ENCODE data around the gene ADAMTSL2.

ADAMTSL2 gene

DNA sequence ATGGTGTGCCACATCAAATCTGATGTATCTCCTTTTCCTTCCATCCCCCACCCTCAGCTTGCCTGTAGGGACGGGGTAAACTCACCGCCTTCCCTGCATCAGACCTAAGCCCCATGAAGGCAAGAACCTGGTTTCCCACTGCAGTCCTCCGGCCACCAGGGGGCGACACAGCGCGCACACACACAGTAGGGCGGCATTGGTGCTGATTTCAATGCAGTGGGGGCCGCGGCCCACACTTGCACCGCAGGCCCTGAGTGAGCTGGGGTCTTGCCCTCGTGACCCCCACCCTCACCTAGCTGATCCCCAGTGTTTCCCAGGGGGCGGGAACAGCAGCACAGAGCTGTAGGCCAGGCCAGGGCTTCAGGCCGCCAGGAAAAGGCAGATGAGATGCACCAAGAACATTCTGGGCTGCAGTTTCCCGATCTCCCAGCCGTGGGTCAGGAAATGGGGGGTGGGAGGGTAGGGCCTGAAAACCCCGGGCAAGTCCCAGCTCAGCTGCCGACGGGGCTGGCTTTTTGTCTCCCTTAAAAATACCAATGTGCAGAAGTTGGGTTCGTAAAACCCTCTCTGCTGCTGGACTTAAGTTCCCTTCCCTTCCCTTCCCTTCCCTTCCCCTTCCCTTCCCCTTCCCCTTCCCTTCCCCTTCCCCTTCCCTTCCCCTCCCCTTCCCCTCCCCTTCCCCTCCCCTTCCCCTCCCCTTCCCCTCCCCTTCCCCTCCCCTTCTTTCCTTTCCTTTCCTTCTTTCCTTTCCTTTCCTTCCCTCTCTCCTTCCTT, 55.1 kb downstream of the ADAMTSL2 start:
- no peak for DNase-seq

- DNase-seq = no peak
These were observed 55.8 kb downstream of the ADAMTSL2 start for GRCh38 chr9:133590231-133590855.

DNA sequence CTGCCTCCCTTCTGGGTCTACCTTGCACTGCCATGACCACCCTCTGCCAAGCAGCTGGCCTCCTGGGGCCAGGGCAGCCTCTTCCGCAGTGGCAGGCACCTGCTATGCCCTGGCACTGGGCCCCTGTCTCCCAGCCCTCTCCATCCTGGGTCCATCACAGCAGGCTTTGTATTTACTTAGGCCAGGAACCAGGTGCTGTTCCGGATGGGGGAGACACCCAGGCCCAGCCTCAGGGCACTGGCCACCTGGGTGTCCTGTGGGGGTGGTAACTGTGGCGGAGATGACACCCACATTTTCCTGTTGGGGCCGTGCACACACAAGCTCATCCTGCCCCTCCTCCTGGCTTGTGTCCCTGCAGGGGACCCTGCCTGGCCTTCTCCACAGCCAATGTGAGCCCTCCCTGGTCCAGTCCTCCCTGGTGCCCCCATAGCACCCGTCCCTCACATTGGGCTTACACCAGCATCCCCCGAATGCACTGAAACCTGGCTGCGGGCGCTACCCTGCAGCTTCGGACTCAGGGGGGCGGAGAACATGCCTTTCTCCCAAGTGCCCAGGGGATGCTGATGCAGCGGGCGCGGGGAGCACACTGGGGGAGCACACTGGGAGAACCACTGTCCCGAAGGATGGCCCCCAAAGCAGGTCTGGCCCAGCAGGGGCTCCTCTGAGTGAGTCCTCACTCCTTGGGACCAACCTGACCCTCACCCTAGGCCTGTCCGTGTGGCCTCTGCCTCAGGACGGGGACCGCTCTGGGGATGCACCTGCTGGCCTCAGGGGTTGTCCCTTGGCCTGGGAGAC, 56.8 kb downstream of the ADAMTSL2 start:
- no peak for DNase-seq

DNA sequence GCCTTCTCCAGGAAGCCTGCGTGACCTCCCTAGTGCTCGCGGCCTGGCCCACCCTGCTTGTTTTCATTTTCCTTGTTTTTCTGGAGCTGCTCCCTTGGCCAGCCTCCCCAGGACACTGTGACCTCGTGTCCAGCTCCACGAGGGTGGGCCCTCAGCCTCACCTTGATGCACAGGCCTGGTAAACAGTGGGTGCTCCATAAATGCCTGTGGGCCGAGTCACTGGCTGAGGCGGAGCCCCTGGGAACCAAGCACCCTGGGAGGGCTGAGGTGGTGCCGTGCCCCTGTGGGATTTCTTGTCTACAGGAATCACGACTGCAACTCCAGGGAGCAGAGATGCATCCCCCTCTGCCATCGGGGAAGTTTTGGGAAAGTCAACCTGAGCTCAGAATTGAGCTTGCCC, 57.5 kb downstream of the ADAMTSL2 start:
- no peak for DNase-seq

- peak in 1 of 2 donors; percentile 15 for DNase-seq
These were observed 58.4 kb downstream of the ADAMTSL2 start for GRCh38 chr9:133592731-133593409.

GRCh38 chr9:133593587-133594253, 59.2 kb downstream of the ADAMTSL2 start:
- no peak for DNase-seq

GRCh38 chr9:133594310-133594709, 59.8 kb downstream of the ADAMTSL2 start:
- DNase-seq = no peak

DNA sequence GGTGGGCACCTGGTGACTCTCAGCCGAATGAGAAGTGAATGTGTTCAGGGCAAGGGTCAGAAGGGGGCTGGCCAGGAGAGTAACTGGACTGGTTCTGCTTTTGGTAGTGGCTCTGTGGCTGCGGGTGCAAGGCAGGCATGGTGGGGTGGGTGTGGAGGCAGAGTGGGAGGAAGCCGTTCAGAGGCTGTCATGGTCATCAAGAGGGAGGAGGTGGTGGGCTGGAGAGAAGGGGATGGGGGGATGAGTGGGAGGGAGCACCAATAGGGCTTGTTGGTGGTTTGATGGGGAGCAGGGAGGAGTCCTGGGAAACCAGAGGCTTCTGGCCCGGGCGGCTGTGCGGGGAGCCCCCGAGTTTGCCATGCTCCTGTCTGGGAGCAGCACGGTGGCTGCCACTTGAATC, 61.4 kb downstream of the ADAMTSL2 start:
- DNase-seq = no peak

- no peak for DNase-seq
These were observed 62.9 kb downstream of the ADAMTSL2 start for GRCh38 chr9:133597316-133597957.

- no peak for DNase-seq
These were observed 64.5 kb downstream of the ADAMTSL2 start for GRCh38 chr9:133598978-133599377.

DNA sequence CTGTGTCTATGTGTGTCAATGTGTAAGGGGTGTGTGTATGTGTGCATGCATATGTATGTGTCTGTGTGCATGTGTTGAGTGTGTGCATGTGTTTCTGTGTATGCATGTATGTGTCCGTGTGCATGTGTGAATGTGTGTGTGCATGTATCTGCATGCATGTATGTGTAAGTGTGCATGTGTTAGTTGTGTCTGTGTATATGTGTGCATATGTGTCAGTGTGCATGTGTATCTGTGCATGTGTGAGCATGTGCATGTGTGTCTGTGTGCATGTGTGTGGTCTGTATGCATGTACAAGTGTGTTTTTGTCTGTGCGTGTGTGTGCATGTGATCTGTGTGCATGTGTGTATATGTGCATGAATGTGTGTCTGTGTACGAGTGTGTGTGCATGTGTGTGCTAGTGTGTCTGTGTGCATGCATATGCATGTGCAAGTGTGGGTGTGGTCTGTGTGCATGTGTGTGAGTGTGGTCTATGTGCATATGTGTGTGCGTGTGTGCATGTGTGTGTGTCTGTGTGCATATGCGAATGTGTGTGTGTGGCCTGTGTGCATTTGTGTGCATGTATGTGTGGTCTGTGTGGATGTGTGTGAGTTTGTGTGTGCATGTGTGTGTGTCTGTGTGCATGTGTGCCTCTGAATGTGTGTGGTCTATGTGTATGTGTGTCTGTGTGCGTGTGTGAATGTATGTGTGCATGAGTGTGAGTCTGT, 65.1 kb downstream of the ADAMTSL2 start:
- DNase-seq = no peak

DNA sequence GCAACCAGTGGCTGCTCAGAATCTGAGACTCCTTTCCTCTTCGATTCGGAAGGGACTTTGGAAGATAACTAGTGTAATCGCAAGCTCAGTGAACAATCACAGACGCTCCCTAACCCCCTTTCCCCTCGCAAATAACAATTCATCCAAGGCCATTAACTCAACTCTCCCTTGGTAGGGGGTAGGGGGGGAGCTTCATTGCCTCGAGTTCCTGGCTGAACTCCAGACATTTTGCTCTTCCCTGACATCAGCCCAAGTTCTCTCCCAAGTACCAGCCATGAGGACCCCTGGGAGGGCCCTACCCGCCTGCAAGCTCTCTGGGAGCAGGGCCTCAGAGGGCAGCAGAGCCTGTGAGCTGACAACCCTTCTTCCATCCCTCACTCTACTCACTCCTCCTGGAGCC, 66.2 kb downstream of the ADAMTSL2 start:
- DNase-seq = no peak

- DNase-seq = no peak
These were observed 67.2 kb downstream of the ADAMTSL2 start for GRCh38 chr9:133601746-133602145.

DNA sequence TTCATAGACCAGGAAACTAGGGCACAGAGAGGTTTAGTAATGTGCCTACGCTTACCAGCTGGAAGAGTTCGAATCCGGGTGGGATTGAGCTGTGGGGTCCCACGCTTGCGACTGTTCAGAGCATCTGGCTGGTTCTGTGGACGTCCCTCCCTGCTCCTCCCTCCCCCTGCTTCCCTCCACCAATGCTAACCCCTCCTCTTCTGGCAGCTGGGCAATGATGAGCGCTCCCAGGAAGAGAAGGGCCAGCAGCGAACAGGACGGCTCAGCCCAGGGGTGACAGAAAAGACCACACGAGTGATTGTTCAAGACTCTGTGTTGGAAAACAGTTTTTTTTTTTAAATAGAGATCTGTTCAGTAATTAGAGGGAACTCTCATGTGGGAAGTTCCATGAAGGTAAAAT, 67.8 kb downstream of the ADAMTSL2 start:
- no peak for DNase-seq

DNA sequence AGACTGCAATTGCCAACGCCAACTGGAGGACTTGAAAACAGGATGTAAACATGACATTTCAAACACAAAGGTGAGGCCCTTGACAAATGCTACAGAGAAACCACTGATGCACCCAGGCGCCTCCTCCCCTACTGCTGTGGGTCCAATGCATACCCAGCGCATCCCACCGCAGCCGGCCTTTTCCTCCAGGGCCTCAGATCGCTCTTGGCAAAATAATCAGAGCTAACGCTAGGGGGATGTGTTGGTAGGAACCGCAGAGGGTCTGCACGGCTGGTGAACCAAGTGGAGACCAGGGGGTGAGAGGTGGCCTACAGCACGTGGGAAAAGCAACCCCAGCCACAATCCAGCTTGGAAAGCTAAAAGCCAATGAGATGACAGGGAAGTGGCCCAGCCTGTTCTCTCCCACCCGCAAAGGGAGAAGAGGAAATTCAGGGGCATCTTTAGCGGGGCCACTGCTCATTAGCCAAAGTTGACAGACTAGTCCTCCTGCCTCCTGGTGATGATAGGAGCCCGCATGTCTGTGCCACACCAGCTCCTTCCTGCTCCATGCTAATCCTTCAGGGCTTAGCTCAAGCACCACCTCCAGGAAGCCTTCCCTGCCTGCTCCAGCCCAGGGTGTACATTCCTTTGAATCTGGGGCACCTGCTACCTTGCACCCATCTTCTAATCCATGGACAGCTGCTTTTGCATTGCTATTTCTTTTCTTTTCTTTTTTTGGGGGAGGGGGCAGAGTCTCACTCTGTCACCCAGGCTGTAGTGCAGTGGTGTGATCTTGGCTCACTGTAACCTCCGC, 68.8 kb downstream of the ADAMTSL2 start:
- DNase-seq = no peak

DNA sequence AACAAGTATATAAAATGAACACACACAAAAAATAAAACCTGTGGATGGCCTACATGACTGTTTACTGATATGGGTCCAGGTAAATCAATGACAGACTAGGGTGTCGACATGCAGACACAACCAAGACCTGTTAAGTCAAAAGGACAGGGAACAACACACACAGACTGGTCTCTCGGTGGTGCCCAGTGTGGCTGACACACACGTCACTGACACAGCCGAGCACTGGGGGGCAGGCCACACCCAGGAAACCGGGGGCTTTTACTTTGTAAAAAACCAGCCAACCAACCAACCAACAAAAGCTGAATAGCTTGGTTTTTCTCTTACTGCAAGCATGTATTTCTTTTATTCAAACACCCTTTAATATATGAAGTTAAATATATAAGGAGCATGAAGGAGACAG, 69.7 kb downstream of the ADAMTSL2 start:
- DNase-seq = no peak

GRCh38 chr9:133604856-133605255, 70.4 kb downstream of the ADAMTSL2 start:
- no peak for DNase-seq

DNA sequence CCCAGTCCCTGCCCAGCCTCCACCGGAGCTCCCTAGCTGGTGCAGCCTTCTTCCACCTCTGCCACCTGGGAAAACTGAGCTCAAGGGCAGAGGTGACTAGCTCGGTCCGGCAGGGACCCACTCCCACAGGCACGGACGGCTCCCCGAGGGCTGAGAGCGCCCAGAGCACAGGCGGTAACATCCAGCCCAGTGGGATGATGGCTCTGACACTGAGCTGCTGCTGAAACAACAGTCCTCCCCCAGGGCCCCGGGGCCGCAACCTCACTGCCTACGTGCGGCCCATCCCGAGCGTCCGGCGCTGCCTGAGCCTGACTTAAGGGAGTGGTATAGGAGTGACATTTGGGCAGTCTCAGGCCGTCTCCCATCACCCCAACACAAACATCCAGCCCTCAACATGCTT, 70.9 kb downstream of the ADAMTSL2 start:
- DNase-seq = no peak

- DNase-seq = no peak
These were observed 71.6 kb downstream of the ADAMTSL2 start for GRCh38 chr9:133605856-133606707.

- no peak for DNase-seq
These were observed 72.2 kb downstream of the ADAMTSL2 start for GRCh38 chr9:133606708-133607025.
